Right renal cortex interstitium (tissue), 3 donors: Measurements from ENCODE around the gene PPP4R4. TPM values are rescaled to one million over a fixed set of nuclear protein-coding genes. Genes with fewer than 3 reads are reported as not detected.
"Not testable (repeated sequence)": the region's sequence is repeated elsewhere in the genome, so short reads cannot be mapped to it uniquely, and the experiment has no call there.

ENCODE experiments used
- DNase-seq, 3 donors: peaks; one replicate each; pipeline ENCODE4 v3.0.0-alpha.2; 2013; ENCODE audit warnings: low read depth in 3 of 3, low spot score in 2 of 3
- polyA plus RNA-seq, 3 donors: library from polyadenylated mRNA; unstranded; fragments of 120-200 nt; gene quantifications; one replicate each; pipeline ENCODE4 v1.2.1, GENCODE V29; 2013; ENCODE audit not compliant: insufficient read length in 3 of 3

PPP4R4 gene
- polyA plus RNA-seq, 3 donors: 0.18 to 0.32 (median 0.22) TPM

DNA sequence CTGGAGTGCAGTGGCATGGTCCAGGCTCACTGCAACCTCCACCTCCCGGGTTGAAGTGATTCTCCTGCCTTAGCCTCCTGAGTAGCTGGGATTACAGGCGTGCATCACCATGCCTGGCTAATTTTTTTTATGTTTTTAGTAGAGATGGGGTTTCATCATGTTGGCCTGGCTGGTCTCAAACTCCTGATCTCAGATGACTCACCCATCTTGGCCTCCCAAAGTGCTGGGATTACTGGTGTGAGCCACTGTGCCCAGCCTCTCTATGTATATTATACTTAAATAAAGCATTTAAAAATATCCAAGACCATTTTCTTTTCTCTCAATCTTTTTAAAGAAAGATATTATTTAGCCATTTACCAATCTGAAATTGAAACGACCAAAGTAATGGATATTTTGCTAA is 90.1 kb downstream of the PPP4R4 start:
- DNase-seq: not testable (repeated sequence)

DNA sequence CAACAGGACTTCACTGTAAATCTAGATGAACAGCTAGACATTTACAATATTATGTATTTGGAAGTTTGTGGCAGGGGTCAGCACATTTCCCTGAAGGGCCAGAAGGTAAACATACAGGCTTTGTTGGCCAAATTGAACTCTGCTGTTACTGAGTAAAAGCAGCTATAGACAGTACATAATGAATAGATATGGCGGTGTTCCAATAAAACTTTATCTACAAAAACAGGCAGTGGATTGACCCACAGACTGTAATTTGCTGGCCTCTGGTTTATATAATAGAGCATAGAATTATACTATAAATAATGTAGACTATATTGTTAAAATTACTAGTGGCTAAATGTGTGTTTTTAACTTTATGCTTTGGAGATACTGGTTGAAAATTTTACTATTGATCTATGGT is 93.2 kb downstream of the PPP4R4 start:
- DNase-seq: no peak

DNA sequence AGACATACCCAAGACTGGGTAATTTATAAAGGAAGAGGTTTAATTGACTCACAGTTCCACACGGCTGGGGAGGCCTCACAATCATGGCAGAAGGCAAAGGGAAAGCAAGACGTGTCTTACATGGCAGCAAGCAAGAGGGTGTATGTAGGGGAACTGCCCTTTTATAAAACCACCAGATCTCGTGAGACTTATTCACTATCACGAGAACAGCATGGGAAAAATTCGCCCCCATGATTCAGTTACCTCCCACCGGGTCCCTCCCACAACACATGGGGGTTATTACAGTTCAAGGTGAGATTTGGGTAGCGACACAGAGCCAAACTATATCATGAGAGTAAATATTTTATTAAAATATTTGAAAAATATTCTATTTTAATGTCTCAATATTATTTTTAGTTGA is 94.5 kb downstream of the PPP4R4 start:
- not testable (repeated sequence) for DNase-seq

DNA sequence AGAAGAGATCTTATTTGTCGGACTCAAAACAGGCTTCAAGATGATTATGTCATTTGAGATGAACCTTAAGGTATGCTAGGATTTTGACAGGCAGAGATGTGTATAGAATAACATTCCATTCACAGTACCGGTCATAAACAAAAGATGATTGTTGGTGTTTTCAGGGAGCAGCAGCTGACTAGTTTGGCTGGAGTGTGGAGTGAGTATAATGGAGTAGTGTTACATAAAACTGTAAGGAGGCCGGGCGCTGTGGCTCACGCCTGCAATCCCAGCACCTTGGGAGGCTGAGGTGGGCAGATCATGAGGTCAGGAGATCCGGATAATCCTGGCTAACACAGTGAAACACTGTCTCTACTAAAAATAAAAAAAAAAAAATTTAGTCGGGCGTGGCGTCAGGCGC is 95.0 kb downstream of the PPP4R4 start:
- no peak for DNase-seq

DNA sequence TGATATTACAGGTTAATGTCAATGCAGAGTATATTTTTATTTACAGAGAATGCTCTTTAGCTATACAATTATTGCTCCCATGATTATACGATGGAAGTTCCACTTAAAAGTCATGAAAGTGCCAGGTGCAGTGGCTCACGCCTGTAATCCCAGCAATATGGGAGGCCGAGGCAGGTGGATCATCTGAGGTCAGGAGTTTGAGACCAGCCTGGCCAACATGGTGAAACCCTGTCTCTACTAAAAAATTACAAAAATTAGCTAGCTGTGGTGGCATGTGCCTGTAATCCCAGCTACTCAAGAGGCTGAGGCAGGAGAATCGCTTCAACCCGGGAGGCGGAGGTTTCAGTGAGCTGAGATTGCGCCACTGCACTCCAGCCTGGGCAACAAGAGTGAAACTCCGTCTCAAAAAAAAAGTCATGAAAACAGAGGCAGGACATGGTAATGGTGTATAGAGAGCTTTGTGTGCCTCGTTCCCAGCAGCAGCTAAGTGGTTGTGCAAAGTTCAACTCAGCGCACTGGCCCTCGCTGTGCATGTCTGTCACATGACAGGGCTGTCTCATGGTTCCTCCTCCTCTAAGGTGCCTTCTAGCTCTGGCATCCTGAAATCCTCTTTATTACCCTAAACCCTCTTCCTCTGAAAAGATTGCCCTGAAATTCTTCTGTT is 102.9 kb downstream of the PPP4R4 start:
- DNase-seq: not testable (repeated sequence)

DNA sequence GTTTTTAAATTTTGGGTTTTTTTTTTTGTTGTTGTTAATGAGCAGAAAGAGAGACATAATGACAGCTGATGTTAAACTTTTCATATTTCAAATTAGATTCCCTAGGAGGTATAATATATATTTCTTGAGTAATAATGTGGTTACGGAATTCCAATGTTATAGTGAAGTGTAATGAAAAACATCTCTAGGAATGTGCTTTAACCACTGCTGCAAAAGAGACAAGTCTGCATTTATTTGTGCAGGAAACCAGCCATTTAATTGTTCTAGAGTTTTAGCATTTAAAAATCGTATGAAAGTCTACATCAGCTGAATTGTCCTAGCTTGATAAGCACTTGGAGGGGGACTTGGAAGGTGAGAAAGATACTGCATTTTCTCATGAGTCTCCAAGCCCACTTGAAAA is 104.6 kb downstream of the PPP4R4 start:
- no peak for DNase-seq

DNA sequence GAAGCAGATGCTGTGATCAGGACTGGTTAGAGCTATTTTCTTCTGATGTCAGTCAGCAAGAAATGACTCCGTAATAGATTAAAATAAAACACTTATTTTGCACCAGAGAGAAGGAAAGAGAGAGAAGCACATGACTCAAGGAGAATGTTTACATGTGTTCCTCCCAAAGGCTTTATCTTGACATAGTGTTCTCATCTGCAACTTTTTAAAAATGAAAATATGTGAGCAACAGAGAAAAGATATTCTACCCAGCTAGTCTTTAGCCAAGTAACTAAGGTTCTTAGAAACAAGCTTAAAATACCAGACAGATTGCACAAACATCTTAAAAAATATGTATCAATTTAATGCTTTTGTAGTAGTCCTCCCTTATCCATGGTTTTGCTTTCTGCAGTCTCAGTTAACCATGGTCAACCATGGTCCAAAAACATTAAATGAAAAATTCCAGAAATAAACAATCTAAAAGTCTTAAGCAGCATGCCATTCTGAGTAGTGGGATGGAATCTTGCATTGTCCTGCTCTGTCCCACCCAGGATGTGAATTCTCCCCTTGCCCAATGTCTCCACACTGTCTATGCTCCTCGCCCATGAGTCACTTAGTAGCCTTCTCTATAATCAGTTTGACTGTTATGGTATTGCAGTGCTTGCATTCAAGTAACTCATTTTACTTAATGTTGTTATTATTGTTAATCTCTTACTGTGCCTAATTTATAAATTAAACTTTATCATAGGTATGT is 109.0 kb downstream of the PPP4R4 start:
- DNase-seq: no peak

- no peak for DNase-seq
Observed at GRCh38 chr14:94284221-94284620, 110.1 kb downstream of the PPP4R4 start.

GRCh38 chr14:94285158-94285557 is 111.0 kb downstream of the PPP4R4 start:
- no peak for DNase-seq

DNA sequence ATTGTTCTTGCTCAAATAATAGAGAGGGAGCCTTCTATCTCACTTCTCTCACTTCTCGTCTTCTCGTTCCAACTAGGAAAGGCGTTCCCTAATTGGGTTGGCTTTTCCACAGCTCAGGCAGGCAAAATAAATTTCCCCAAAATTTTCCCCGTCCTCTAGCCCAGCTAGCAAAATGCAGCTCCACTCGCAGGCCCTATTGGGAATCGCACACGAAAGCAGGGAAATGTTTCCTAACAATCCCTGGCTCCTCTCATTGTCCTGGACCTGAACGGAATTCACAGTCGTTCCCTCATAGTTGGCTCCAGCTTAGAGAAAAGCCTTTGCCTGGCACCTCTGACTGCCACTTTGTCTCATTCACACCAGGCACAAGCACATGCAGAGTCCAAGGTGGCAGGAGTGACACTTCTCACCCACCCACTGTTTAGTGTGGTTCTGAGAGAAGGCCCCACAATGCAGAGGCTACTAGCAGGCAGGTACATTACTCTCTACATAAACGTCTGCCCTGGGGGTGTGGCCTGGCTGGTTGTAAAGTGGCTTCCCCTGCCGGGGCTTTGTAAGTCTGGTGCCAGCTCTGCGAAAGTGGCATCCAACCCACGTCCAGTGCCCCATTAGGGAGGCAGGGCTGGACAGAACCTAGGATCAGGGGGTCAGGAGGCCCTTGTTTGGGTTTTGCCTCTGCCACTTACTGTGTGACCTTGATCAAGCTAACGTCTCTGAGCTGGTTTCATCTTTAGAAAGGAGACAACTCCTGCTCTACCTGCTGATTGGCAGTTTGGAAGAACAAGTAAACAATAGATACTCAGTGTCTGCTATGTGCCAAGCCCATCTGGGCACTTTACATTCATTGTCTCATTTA is 114.7 kb downstream of the PPP4R4 start:
- DNase-seq: no peak

GRCh38 chr14:94290197-94290596 is 116.1 kb downstream of the PPP4R4 start:
- DNase-seq: no peak

DNA sequence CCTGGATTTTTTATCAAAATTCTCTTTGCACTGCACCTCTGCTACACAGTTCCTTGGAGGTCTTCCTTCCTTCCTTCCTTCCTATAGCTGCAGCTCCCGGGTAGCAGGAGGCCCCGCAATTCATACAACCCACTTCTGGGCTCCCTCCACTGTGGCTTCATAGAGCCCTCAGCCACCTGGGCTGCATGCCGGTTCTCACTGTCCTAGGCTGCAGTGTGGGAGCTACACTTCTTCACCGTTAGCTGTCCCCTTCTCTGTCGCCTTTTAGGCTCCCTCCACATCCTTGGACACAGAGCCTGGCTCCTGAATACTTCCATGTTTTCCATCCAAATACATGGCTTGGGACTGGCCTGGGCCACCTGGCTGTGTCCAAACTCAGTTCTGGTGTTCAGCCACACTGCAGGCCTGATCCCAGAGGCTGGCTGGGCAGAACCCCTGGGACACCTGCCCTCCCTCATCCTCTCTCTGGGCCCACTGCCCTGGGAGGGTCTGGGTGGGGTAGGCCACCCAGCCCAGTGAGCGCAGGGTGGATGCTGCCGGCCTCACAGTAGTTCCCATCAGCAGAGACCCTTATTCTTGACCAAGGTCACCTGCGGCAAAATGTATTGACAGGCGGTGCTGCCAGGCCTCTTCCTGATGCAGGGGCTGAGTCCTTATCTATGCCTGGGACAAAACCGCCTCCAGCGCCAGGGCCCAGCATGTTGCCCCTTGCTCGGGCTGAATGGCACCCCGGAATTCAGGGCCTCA is 117.2 kb downstream of the PPP4R4 start:
- DNase-seq: no peak

DNA sequence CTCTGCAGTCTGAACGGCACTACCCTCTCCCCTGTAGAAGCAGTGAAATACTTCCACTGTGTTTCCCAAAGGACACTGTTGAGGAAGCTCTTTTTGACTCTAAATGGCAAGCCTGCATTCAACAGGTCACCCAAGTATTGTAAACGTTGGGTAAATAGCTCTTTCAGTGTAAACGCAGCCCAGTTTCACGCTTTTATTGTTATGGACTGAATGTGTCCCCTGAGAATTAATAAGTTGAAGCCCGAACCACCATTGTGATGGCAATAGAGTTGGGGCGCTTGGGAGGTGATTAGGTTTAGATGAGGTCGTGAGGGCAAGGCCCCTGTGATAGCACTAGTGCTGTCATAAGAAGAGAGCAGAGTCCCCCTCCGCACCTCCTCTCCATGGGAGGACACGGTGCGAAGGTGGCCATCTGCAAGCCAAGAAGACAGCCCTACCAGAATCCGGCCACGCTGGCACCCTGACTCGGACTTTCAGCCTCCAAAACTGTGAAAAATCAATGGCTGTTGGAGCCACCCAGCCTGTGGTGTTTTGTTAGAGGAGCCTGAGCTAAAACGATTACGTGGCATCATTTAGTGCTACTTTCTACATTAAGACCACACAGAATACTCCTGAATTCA is 117.9 kb downstream of the PPP4R4 start:
- DNase-seq: no peak

- no peak for DNase-seq
Observed at GRCh38 chr14:94292526-94292871, 118.4 kb downstream of the PPP4R4 start.

- DNase-seq: no peak
Observed at GRCh38 chr14:94292872-94293577, 118.9 kb downstream of the PPP4R4 start, which contains the start of gene SERPINA10. TSS of gene SERPINA10 (minus strand) at chr14:94293268. CDS start at chr14:94290593, 2,675 bp downstream.

GRCh38 chr14:94293578-94293924 is 119.4 kb downstream of the PPP4R4 start:
- DNase-seq: no peak

- no peak for DNase-seq
Observed at GRCh38 chr14:94295360-94296180, 121.4 kb downstream of the PPP4R4 start.

GRCh38 chr14:94296181-94296545 is 122.0 kb downstream of the PPP4R4 start:
- DNase-seq: not testable (repeated sequence)

DNA sequence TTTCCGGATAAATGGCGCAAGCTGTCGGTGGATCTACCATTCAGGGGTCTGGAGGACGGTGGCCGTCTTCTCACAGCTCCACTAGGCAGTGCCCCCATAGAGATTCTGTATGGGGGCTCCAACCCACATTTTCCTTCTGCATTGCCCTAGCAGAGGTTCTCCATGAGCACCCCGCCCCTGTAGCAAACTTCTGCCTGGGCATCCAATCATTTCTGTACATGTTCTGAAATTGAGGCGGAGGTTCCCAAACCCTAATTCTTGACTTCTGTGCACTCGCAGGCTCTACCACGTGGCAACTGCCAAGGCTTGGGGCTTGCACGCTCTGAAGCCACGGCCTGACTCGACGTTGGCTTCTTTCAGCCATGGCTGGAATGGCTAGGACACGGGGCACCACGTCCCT is 124.0 kb downstream of the PPP4R4 start:
- no peak for DNase-seq
